ENCODE measurements around the gene FCHSD1.

Gene FCHSD1

GRCh38 chr5:141640698-141641097, 10.5 kb downstream of the FCHSD1 start:
- DNase-seq (ENCODE audit: low spot score) = no peak

DNA sequence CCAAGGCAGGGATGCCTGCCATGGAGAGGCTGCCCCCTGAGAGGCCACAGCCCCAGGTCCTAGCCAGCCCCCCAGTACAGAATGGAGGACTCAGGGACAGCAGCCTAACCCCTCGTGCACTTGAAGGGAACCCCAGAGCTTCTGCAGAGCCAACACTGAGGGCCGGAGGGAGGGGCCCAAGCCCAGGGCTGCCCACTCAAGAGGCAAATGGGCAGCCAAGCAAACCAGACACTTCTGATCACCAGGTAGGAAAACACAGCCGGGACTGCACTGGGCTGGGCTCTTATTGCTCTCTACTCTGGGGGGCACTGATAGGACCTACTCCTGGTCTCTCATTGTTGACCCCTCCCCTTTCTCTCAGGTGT, 11.2 kb downstream of the FCHSD1 start:
- DNase-seq (ENCODE audit: low spot score) = no peak

DNA sequence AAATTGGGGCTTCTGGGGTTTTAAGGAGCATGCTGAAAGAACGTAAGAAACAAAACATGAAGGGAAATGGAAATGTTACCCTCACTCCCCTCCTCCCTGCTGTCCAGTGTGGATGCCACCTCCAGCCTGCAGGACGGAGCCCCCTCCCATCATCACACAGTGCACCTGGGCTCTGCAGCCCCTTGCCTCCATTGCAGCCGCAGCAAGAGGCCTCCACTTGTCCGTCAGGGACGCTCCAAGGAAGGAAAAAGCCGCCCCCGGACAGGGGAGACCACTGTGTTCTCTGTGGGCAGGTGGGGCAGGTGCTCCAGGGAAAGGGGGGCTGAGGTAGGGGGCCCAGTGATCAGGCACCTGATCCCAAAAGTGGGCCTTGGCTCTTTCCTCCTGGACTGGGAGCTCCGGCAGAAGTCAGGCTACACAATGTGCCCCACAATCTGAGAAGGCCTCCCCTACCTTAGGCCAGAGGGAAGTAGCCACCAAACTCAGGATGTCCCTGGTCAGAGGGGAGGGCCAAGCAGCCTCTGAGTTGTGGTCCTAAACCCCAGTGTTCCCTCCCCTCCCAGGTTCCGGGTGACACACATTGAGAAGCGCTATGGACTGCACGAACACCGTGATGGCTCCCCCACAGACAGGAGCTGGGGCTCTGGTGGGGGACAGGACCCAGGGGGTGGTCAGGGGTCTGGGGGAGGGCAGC, 11.7 kb downstream of the FCHSD1 start:
- DNase-seq (ENCODE audit: low spot score) = no peak

DNA sequence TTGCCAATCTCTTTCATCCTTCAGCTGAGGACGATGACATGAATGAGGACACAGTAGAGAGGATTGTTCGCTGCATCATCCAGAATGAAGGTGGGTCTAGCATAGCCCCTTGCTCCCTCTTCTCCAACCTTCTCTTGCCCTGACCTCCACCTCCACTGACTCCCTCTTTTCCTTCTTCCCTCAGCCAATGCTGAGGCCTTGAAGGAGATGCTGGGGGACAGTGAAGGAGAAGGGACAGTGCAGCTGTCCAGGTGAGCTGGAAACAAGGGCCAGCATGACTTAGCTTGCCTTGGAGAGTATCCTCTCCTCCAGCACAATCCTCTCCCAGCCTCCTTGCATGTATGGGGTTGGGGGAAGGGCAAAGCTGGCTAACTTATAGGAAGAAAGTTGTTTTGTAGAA, 12.4 kb downstream of the FCHSD1 start:
- DNase-seq (ENCODE audit: low spot score) = no peak

- peak; percentile 84 for DNase-seq (ENCODE audit: low spot score)
Observed at GRCh38 chr5:141637767-141638419, 13.3 kb downstream of the FCHSD1 start.

- peak; percentile 71 for DNase-seq (ENCODE audit: low spot score)
Observed at GRCh38 chr5:141637123-141637766, 14.0 kb downstream of the FCHSD1 start.

DNA sequence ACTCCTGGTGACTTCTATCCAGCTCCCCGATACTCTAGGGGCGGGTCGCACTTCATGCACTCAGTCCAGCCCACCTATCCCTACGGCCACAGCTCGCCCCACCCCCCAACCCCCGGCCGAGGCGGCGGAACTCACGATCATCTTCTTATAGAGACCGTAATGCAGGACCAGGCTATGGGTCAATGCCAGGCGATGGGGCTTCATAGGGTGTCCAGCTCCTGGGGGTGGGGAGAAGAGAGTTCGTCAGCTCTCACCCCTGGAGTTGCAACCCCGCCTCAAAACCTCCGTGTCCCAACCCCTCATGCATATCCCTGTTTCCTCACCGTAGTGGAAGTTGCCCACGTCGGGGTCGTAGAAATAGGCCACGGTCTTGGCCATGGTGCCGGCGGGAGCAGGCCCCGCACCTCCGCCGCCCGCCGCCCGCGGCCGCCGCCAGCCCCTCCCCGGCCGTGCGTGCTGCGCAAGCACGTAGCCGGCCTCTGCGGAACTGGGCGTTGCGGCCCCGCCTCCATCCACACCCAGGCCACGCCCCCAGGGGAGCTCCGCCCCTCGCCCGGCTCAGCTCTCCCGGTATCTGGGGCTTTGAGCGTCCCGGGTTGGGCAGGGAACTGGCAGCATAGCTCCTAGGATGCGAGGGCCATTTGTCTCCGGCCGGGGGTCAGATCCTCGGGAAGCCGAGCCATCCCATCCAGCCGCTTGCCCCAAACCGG, 14.7 kb downstream of the FCHSD1 start, which contains the start of the genes HDAC3 and RELL2:
Gene HDAC3 (minus strand): TSS at position 437 of the 710 bp plus-strand sequence. CDS start 59 bp downstream, at position 378.
Gene RELL2 (plus strand): TSS at position 585 of the 710 bp plus-strand sequence. CDS start 1,229 bp downstream, outside the sequence.
- peak; percentile 96 for DNase-seq (ENCODE audit: low spot score)

GRCh38 chr5:141636106-141636412, 15.2 kb downstream of the FCHSD1 start:
- DNase-seq (ENCODE audit: low spot score) = no peak

DNA sequence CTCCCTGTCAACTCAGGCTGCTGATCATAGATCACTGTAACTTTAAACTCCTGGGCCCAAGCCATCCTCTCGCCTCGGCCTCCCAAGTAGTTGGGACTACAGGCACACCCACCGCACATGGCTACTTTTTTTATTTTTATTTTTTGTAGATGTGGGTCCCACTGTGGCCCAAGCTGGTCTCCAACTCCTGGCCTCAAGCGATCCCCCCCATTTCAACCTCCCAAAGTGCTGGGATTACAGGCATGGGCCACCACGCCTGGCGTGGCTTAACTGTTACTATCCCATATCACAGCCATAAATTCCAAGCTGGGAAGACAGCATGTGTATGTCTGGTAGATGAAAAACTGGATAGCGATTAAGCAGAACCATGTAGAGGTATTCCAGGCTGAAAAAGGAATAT, 15.6 kb downstream of the FCHSD1 start:
- DNase-seq (ENCODE audit: low spot score) = no peak

GRCh38 chr5:141634720-141635119, 16.5 kb downstream of the FCHSD1 start:
- DNase-seq (ENCODE audit: low spot score) = no peak

- no peak for DNase-seq (ENCODE audit: low spot score)
Observed at GRCh38 chr5:141633871-141634561, 17.2 kb downstream of the FCHSD1 start.

- DNase-seq (ENCODE audit: low spot score) = no peak
Observed at GRCh38 chr5:141632650-141633049, 18.6 kb downstream of the FCHSD1 start.

DNA sequence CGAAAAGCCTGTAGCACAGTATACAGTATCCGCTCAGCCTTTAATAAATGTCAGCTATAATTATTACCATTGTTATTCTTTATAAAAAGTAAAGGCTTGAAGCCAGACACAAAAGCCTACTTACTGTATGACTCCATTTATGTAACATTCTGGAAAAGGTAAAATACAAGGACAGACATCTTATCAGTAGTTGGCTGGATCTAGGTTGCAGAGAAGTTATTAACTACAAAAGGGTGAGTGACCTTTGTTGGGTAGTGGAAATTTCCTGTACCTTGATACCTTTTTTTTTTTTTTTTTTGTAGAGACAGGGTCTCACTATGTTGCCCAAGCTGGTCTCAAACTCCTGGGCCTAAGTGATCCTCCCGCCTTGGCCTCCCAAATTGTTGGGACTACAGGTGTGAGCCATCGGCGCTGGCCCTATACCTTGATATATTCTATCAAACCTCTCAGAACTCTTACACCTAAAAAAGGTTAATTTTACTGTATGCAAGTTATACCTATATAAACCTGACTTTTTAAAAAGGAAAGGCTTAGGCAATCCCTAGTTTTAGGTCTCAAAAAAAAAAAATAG, 20.6 kb downstream of the FCHSD1 start:
- no peak for DNase-seq (ENCODE audit: low spot score)

- no peak for DNase-seq (ENCODE audit: low spot score)
Observed at GRCh38 chr5:141628175-141628788, 22.9 kb downstream of the FCHSD1 start.

GRCh38 chr5:141623611-141624010, 27.6 kb downstream of the FCHSD1 start:
- no peak for DNase-seq (ENCODE audit: low spot score)

- DNase-seq (ENCODE audit: low spot score) = peak; percentile 24
Observed at GRCh38 chr5:141623186-141623585, 28.0 kb downstream of the FCHSD1 start.

GRCh38 chr5:141618804-141619554, 32.2 kb downstream of the FCHSD1 start, which contains the start of gene DIAPH1:
Gene DIAPH1, minus strand, starts transcription at chr5:141619000. Its CDS starts 86 bp downstream, at chr5:141618914.
- peak; percentile 95 for DNase-seq (ENCODE audit: low spot score)

GRCh38 chr5:141618030-141618803, 33.0 kb downstream of the FCHSD1 start:
- DNase-seq (ENCODE audit: low spot score) = peak; percentile 70

DNA sequence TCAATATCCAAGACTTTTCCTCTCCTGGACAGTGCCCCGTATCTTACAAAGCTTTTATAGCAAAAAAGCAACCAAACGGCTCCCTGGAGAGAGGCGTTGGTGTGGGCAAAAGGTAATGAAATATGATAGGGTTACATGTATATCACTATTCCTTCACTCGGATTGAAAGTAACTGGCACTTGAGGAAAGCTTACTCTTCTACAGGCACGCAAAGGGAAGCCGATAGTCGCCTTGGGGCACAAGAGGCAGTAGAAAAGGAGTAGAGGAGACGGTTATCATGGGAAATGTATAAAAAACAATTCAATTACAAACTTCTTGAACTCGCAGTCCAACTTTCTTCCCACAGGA, 33.6 kb downstream of the FCHSD1 start:
- no peak for DNase-seq (ENCODE audit: low spot score)

- no peak for DNase-seq (ENCODE audit: low spot score)
Observed at GRCh38 chr5:141617128-141617527, 34.1 kb downstream of the FCHSD1 start.

All from germinal center (tissue), 1 donor.